ENCODE results near the gene RFX3. TPM values are rescaled to one million over a fixed set of nuclear protein-coding genes. Genes with fewer than 3 reads are reported as not detected.

RFX3 gene
- total and polyA plus RNA-seq, 2 donors (not counting 3 experiments of a cell fraction or from before 2014, with no cell fraction given): 4.8 to 10.5 TPM

DNA sequence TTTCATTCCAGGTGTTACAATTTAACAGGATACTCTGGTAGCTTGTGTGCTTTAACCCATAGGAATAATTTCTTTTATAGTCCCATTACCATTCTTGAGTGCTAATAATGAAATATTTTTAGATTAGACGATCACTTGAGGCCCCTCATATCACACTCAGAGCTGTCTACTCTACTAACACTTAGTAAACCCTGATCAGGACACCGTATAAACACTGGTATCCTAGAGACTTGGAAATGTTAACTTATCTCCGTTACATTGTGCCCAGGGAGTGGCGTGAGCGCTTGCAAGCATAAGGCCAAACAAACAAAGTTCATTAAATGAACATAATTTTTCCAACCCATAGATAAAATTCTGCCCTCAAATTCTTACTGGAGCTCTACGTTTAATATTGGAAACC is 42.2 kb upstream of the RFX3 start:
- dilution Hi-C loops (cut with MboI; ENCODE audit: extremely low pct_ligation_motif_present, low sequenced_read_pairs) (no loop called here), intact Hi-C loops (cut with micrococcal nuclease) (no loop called here)
- H3K4me2 ChIP-seq (ENCODE audit: insufficient read depth, low read length): no peak overlapping the region
- FAIRE-seq (no peak), DNase-seq (ENCODE audit: low read depth, low spot score) (no peak)
- H3K4me1 ChIP-seq (ENCODE audit: control insufficient read depth, extremely low read depth, insufficient read depth, low read length): peaks cover 16% of the 10 kb centered on the region
- TF ChIP-seq, protein P1, sequence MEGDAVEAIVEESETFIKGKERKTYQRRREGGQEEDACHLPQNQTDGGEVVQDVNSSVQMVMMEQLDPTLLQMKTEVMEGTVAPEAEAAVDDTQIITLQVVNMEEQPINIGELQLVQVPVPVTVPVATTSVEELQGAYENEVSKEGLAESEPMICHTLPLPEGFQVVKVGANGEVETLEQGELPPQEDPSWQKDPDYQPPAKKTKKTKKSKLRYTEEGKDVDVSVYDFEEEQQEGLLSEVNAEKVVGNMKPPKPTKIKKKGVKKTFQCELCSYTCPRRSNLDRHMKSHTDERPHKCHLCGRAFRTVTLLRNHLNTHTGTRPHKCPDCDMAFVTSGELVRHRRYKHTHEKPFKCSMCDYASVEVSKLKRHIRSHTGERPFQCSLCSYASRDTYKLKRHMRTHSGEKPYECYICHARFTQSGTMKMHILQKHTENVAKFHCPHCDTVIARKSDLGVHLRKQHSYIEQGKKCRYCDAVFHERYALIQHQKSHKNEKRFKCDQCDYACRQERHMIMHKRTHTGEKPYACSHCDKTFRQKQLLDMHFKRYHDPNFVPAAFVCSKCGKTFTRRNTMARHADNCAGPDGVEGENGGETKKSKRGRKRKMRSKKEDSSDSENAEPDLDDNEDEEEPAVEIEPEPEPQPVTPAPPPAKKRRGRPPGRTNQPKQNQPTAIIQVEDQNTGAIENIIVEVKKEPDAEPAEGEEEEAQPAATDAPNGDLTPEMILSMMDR (IDR thresholded peaks at IDR 0.05; ENCODE audit: extremely low read depth in 1 of 2, insufficient read depth in 1 of 2, low read depth in 1 of 2, low read length in 2 of 2): no peak
- TF ChIP-seq POLR2AphosphoS5 (IDR thresholded peaks at IDR 0.05; ENCODE audit: insufficient read depth, low read depth, low read length): no peak
- TF ChIP-seq MYC (IDR thresholded peaks at IDR 0.05; ENCODE audit: low read depth, low read length): no peak
- no peak for TF ChIP-seq MAX (IDR thresholded peaks at IDR 0.05; ENCODE audit: insufficient read depth, insufficient read length)
- TF ChIP-seq EZH2 (IDR thresholded peaks at IDR 0.05; ENCODE audit: borderline replicate concordance, low read depth, low read length, severe bottlenecking): no peak
- no peak for TF ChIP-seq POLR2A (IDR thresholded peaks at IDR 0.05; ENCODE audit: low read depth, low read length)
- no peak for TF ChIP-seq FOS (IDR thresholded peaks at IDR 0.05; ENCODE audit: borderline replicate concordance, insufficient read depth, low read length)
- no peak for TF ChIP-seq JUN (IDR thresholded peaks at IDR 0.05; ENCODE audit: borderline replicate concordance, insufficient read depth, insufficient read length, low read depth)
- TF ChIP-seq GATA2 (IDR thresholded peaks at IDR 0.05; ENCODE audit: insufficient read depth, insufficient read length, low read depth, low read length): no peak
- H4K20me1 ChIP-seq (replicated peaks; ENCODE audit: control insufficient read depth, extremely low read depth, insufficient read depth, low read length): no peaks in the 10 kb centered on the region
- no peaks in the 10 kb centered on the region for H3K36me3 ChIP-seq (ENCODE audit: control insufficient read depth in 2 of 2, extremely low read depth in 1 of 2, insufficient read depth in 2 of 2, low read length in 2 of 2)
- no peak overlapping the region for H3K27ac ChIP-seq (ENCODE audit: insufficient read depth, low read depth, low read length)
- no peak overlapping the region for H3K4me3 ChIP-seq (replicated peaks in 1 of 3; ENCODE audit: insufficient read depth in 1 of 3, low read depth in 1 of 3, low read length in 3 of 3)
- H3K9me3 ChIP-seq (replicated peaks; ENCODE audit: control insufficient read depth, insufficient read depth, low read length): no peaks in the 10 kb centered on the region
- H2AFZ ChIP-seq (ENCODE audit: low read depth, low read length): no peak overlapping the region
- POLR2A ChIA-PET: no interaction called here
- no peaks in the 10 kb centered on the region for H3K79me2 ChIP-seq (ENCODE audit: control insufficient read depth, insufficient read depth, low read length)
- CTCF ChIA-PET: interaction anchor here (1.4 kb wide), 1 partner anchor 11 kb away, joined by 4 read pairs; no protein-coding TSS in a partner anchor
- no peaks in the 10 kb centered on the region for H3K27me3 ChIP-seq (ENCODE audit: control insufficient read depth in 2 of 2, insufficient read depth in 2 of 2, low read length in 2 of 2)
- H3K9ac ChIP-seq (replicated peaks; ENCODE audit: extremely low read depth, insufficient read depth, low read length): no peak overlapping the region
- H3K9me1 ChIP-seq (replicated peaks; ENCODE audit: control insufficient read depth, extremely low read depth, insufficient read depth, low read length): no peaks in the 10 kb centered on the region
- no TSS peak for BruUV-seq (replicated peaks)
